Smooth muscle cell (in vitro differentiated cells): ENCODE results near the gene NFATC1. TPM values are rescaled to one million over a fixed set of nuclear protein-coding genes. Genes with fewer than 3 reads are reported as not detected.

ENCODE experiments used
- DNase-seq: peaks from one replicate; lab custom pipeline; 2025; ENCODE audit not compliant: unreplicated experiment; lab: John Stamatoyannopoulos, UW
- H2AFZ ChIP-seq: fragments of 200-600 bp; sonication (generic); 2 replicates; pipeline ENCODE4 v1.6.0; 2016; ENCODE audit warnings: antibody characterized with exemption, low read depth, mild to moderate bottlenecking
- H3F3A ChIP-seq: fragments of 200-600 bp; sonication (generic); 2 replicates; pipeline ENCODE4 v1.6.0; 2017; ENCODE audit warnings: antibody characterized with exemption, low read depth
- H3K27ac ChIP-seq: fragments of 200-600 bp; sonication (generic); 2 replicates; pipeline ENCODE4 v1.5.1; 2016; ENCODE audit warnings: low read depth, mild to moderate bottlenecking
- H3K27me3 ChIP-seq: fragments of 200-600 bp; sonication (generic); 2 replicates; pipeline ENCODE4 v1.6.1; 2016; ENCODE audit warnings: low read depth, mild to moderate bottlenecking
- H3K36me3 ChIP-seq: fragments of 200-600 bp; sonication (generic); 2 replicates; pipeline ENCODE4 v1.5.1; 2016; ENCODE audit warnings: low read depth
- H3K4me1 ChIP-seq: fragments of 200-600 bp; sonication (generic); 2 replicates; pipeline ENCODE4 v1.5.1; 2016; ENCODE audit warnings: low read depth
- H3K4me2 ChIP-seq: fragments of 200-600 bp; sonication (generic); 2 replicates; pipeline ENCODE4 v1.6.0; 2016; ENCODE audit warnings: mild to moderate bottlenecking
- H3K4me3 ChIP-seq: fragments of 200-600 bp; sonication (generic); 2 replicates; pipeline ENCODE4 v1.5.1; 2016; ENCODE audit warnings: mild to moderate bottlenecking
- H3K79me2 ChIP-seq: fragments of 200-600 bp; sonication (generic); 2 replicates; pipeline ENCODE4 v1.6.0; 2016; ENCODE audit warnings: low read depth, mild to moderate bottlenecking
- H3K9ac ChIP-seq: fragments of 200-600 bp; sonication (generic); 2 replicates; pipeline ENCODE4 v1.6.0; 2016; ENCODE audit warnings: low read depth
- H3K9me3 ChIP-seq: fragments of 200-600 bp; sonication (generic); replicated peaks from 2 replicates; pipeline ENCODE4 v1.5.1; 2016; ENCODE audit warnings: low read depth
- H4K20me1 ChIP-seq: fragments of 200-600 bp; sonication (generic); 2 replicates; pipeline ENCODE4 v1.6.0; 2016; ENCODE audit warnings: low read depth
- CTCF ChIP-seq: fragments of 200-600 bp; sonication (generic); IDR thresholded peaks from 2 replicates; pipeline ENCODE4 v1.5.1; 2017; ENCODE audit warnings: borderline replicate concordance, mild to moderate bottlenecking, antibody characterized with exemption; ENCODE audit not compliant: insufficient read depth, poor library complexity, severe bottlenecking
- WGBS: methylation state at CpG from one replicate; pipeline ENCODE4 v1.1.7; 2016; ENCODE audit warnings: low lambda C conversion rate; 5-methylcytosine and 5-hydroxymethylcytosine counted together
- polyA plus RNA-seq: library from polyadenylated mRNA; unstranded; fragments of >200 nt; fragmentation: Nextera tagmentation; extraction: Ambion mirVana; gene quantifications from 2 replicates; pipeline ENCODE4 v1.2.1, GENCODE V29; 2016
- total RNA-seq: library from RNA; depleted of rRNA; stranded (reverse); fragments of >200 nt; gene quantifications from 2 replicates; pipeline ENCODE4 v1.2.3, GENCODE V29; 2014

NFATC1 gene
- total and polyA plus RNA-seq, 2 experiments from 2014 or later = 13.1 to 19.2 TPM

DNA sequence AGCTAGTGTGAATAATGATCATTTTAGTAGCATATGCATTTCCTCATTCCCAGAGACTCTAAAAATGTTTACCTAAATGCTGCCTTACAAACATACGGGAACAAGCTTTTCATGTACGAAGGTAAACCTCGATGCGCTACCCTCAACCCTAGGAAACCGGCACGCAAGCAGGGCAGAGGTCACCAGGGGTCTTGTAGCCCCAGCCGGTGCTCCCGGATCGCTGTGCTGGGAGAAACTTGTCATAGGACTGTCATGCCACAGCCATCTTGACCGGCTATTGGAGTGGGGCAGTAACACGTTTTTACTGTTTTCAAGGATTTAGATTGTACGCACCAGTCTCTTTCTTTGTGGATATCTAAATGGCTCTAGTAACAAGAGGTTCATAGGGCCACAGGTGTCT, 34.8 kb upstream of the NFATC1 start:
- no peaks in the 10 kb centered on the region for H3K9me3 ChIP-seq
- DNase-seq = no peak
- no peak overlapping the region for H3K4me3 ChIP-seq
- no peaks in the 10 kb centered on the region for H3K36me3 ChIP-seq
- H3K79me2 ChIP-seq = no peaks in the 10 kb centered on the region
- H3F3A ChIP-seq = no peaks in the 10 kb centered on the region
- H3K27ac ChIP-seq = no peak overlapping the region
- H3K4me1 ChIP-seq = no peaks in the 10 kb centered on the region
- H4K20me1 ChIP-seq = no peaks in the 10 kb centered on the region
- 94% methylated on average over 12 of the region's 12 CpGs for WGBS
- H3K27me3 ChIP-seq = no peaks in the 10 kb centered on the region
- H3K9ac ChIP-seq = no peak overlapping the region
- H2AFZ ChIP-seq = no peak overlapping the region
- no peak overlapping the region for H3K4me2 ChIP-seq
- no peak for TF ChIP-seq CTCF

DNA sequence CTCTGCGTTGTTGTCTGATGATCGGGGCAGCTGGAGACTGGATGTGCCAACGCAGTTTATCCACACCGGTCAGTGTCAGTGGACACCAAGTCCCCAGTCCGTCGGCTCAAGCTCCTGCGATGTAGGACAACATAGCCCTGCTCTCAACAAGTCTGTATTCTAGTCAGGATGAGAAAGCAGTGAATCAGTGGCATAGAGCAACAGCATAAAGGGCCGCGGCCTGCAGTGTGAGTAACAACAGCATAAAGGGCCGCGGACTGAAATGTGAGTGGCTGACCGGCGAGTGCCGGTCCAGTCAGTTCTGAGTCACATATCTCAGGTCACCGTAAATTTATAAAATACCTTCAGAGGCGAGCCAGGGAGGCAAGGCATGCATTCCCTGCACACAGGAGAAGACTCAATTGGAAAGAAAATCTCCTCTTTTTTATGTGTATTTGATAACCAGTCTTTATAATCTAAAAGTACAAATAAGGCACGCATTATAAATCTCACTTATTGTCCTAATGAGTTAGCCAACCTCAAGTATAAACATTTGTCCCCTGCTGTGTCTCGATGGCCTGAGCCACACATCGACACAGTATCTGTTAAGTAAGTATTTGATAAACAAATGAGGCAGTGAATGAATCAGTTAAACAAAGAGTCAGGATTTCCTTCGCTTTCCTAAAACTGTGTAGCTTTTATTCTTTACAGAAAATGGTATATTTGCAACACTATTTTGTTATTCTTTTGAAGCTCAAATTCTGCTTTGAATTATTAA, 33.8 kb upstream of the NFATC1 start:
- Histone ChIP-seq H3K36me3 (no peaks in the 10 kb centered on the region), H3K27ac (peak overlapping the region; percentile 53), H3K4me2 (no peak overlapping the region), H3K9ac (no peak overlapping the region), H3K4me1 (no peaks in the 10 kb centered on the region), H2AFZ (no peak overlapping the region), H3F3A (no peaks in the 10 kb centered on the region), H3K27me3 (no peaks in the 10 kb centered on the region), H3K4me3 (no peak overlapping the region), H3K79me2 (no peaks in the 10 kb centered on the region), H4K20me1 (no peaks in the 10 kb centered on the region), H3K9me3 (no peaks in the 10 kb centered on the region)
- no peak for TF ChIP-seq CTCF
- 77% methylated on average over 20 of the region's 20 CpGs for WGBS
- no peak for DNase-seq

GRCh38 chr18:79365701-79366100, 30.0 kb upstream of the NFATC1 start:
- WGBS = 96% methylated on average over 13 of the region's 13 CpGs
- Histone ChIP-seq H3K27ac (no peak overlapping the region), H2AFZ (no peak overlapping the region)

More at GRCh38 chr18:79365701-79366100, 30.0 kb upstream of the NFATC1 start:
- no peaks in the 10 kb centered on the region for H3K36me3 ChIP-seq
- H3K4me2 ChIP-seq = no peak overlapping the region
- no peaks in the 10 kb centered on the region for H3F3A ChIP-seq
- DNase-seq = no peak
- H3K79me2 ChIP-seq = no peaks in the 10 kb centered on the region
- H3K4me3 ChIP-seq = no peak overlapping the region
- H4K20me1 ChIP-seq = no peaks in the 10 kb centered on the region
- no peak for TF ChIP-seq CTCF
- H3K9ac ChIP-seq = no peak overlapping the region
- no peaks in the 10 kb centered on the region for H3K27me3 ChIP-seq
- H3K4me1 ChIP-seq = no peaks in the 10 kb centered on the region
- no peaks in the 10 kb centered on the region for H3K9me3 ChIP-seq
